Stimulated activated CD8-positive, alpha-beta memory T cell treated with anti-CD3 and anti-CD28 coated beads, Interleukin-12 subunit alpha, Interleukin-12 subunit beta, amount 100 ng/mL, for 24 hours (primary cell): ENCODE results near the gene SLC9A9.

Experiments used
- DNase-seq: peaks from one replicate; pipeline ENCODE4 v3.0.0-alpha.2; 2020; ENCODE audit errors: extremely low read depth

The SLC9A9 gene

DNA sequence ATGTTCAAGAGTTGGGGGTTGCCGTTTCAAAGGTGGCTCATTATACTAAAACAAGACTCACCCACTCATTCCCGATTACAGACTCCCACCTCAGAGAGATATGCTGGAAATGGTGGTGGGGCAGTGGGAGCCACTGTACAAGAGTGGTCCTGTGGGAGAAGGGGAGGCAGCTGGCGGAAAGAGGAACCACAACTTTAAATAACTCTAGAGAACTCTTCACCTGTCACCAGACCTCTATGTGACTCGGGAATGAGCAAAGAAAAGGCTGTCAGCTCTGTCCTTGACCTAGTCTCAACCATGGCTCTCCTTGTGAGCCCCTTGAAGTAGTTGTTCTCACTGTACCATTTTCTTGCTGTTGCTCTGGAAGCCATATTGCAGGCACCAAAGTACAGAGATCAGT, 434.9 kb downstream of the SLC9A9 start:
- DNase-seq, result no peak

DNA sequence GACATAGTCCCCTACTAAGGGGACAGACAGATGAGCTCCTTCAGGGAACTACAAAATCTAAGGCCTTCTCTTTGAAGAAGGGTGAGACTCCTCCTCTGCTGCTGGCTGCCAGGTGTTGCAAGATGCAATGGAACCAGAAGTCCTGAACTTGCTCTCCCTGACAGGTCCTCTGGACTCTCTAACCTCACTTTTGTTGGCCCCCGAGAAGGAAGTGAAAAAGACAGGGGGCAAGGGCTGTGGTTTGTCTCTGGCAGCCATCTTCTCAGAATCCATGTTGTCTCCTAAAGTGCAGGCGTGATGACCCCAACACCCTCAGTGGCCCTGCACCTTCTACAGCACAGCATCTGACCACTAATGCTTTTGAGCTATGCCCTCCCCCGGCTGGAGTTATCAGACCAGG, 436.2 kb downstream of the SLC9A9 start:
- no peak for DNase-seq

DNA sequence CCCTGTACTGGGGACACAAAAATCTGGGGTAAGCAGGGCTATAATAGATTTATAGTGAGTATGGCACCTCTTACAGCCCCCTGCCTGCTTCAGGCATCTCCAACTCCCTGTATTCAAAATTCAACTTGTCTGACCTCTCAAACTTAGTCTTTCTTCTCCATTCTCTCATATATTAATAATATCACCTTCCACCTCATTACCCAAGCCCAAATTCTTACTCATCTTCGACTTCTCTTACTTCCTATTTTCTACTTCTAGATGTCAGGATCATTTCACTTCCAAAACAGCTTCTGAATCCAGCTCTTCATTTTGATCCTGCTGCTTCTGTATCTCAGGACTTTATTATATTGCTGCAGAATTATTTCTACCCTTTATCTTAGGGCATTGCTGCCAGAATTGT, 438.0 kb downstream of the SLC9A9 start:
- no peak for DNase-seq

DNA sequence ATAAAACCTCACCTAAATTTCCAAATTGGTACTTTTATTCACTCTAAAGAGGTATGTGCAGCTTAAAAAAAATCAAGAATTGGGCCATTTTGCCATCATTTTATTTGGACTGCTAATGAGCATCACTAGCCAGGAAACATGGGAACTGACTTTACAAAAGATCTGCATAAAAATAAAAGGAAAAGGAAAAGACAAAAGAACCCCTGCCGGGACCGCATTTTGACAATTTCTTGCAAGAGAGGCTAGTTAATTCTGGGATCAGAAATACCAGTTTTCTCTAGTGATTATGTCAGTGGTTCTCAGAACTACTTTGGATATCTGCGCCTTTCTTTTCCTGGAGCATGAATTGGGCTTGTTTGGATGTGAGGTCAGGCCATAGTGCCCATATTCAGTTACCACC, 439.5 kb downstream of the SLC9A9 start:
- DNase-seq, result no peak

DNA sequence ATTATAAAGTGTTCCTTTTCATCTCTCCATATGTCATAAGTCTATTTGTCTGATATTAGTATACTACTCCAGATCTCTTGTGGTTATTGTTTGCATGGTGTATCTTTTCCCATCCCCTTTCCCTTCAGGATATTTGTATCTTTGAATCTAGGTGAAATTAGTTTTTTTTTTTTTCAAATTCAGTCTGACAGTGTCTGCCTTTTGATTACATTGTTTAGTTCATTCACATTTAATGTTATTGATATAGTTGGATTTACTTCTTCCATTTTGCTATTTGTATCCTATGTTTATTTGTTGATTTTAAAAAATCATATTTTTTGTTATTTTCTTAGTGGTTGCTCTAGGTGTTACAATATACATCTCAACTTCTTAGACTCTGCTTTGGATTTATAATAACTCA, 445.7 kb downstream of the SLC9A9 start:
- DNase-seq, result no peak

DNA sequence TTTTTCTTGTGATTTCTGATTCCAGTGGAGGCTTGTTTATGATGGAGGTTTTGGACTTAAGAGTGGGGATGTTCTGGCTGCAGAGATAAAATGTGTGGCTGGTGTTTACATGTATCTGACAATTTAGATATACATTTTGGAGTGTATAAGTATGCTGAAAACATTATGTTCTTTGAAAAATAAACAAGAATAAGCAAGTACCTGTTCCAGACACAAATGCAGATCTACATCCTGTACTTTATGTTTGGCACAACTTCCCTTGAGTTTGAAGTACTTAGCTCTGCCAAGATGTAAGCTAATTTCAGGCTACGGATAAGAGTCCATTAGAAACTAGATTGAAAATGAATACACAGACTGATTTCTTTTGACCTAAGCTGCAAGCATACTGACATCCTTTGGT, 451.5 kb downstream of the SLC9A9 start:
- no peak for DNase-seq

DNA sequence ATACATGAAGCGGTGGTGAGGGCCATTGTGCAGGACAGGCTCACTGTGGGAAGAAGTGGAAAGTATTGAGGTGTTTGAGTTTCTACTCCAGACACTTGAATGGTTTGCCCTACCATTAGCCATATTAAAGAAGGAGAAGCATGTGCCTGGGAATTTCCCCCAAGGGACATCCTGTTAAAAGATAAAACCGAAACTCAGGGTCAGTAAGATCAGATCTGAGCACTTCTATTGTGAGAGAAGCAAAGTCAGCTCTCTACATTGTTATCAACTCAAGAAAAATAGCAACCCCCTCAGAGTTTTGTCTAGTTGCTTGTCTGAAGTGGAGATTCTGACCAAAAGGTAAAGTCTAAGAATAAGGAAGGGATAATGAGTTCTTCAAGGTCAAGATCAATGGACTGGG, 458.9 kb downstream of the SLC9A9 start:
- DNase-seq, result no peak

DNA sequence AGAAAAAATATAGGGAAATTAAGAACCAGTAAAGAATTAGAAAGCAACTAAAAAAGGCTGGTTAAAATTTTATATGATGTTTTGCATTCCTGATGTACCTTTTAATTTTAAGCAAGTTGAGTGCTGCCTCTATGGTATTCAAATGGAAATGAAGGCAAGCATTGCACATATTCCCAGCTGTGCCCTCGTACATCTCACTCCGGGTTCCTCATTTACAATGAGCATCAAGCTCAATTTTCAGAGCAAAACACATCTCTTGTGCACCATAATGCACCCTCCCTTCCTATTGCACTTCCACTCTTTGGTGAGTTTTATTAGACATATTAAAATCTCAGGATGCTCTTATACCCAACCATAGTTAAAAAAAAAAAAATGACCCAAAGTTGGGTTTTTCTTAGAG, 460.8 kb downstream of the SLC9A9 start:
- DNase-seq, result no peak

DNA sequence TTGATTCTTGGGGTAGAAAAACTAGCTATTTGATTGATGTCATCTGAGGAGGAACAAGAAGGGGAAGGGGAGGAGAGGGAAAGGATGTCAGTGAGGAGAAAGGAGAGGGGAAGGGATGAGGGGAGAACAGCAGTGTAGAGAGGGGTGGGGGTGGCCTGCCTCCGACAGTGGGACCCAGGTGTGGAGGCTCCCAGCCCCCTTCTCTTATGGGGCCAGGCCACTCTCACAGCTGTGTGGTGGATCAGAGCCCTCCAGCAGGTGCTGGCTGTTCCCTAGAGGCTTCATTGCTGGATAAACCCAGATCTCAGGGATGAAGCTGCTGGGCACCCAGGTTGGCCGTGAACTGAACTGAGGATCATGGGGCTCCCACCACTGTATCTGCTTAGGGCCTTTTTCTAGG, 464.2 kb downstream of the SLC9A9 start:
- DNase-seq, result no peak

DNA sequence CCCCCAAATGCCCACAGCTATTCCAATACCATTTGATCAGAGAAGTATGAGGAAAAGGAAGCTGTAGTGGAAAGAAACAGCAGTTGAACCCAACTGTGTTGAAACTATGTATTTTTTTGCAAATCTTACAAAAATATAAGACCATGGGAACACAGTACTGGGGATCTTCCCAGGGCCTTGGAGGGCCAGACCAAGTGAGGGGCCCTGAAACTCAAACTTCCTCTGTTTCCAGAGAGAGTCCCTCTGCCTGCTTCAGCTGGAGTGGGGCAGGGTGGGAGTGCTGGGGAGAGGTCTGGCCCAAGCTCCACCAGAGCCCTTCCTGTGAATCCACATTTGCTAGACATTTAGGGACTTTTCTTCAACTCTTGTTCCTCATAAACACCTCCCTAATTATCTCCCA, 464.8 kb downstream of the SLC9A9 start:
- DNase-seq, result no peak

DNA sequence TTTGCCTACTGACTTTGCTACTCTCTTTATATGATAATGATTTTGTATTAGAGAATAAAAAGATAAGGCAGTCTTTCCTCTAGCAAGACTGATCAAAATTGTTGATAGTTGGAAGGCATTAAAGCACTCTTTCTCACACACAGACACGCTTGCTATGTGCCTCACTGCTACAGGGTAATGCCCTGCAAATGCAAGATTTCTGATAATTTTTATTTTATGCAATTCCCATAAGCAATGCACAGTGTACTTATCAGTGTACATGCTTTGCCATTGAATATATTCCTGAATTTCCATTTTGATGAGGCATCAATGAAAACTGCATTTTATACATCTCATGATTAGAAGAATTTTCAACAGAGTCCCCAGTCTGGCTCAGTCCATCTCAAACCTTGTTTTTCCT, 465.5 kb downstream of the SLC9A9 start:
- DNase-seq, result no peak

DNA sequence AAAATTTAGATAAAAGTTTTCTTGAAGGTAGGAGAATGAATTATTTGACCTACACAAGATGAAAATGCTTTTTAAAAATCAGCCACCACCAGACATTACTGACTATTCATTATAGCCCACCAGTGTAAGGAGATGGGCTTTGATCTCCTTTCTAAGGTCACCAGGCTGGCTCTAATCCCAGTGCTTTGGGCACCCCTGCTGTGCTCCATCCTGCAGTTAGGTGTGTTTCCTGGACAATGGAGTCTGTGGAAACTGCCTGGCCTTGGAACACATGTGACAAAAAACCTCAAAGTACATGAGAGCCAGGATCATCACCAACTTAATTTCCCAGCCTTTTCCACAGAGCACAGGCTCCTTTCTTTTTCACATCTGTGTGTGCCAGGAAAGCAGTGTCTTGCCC, 467.8 kb downstream of the SLC9A9 start:
- DNase-seq, result no peak

DNA sequence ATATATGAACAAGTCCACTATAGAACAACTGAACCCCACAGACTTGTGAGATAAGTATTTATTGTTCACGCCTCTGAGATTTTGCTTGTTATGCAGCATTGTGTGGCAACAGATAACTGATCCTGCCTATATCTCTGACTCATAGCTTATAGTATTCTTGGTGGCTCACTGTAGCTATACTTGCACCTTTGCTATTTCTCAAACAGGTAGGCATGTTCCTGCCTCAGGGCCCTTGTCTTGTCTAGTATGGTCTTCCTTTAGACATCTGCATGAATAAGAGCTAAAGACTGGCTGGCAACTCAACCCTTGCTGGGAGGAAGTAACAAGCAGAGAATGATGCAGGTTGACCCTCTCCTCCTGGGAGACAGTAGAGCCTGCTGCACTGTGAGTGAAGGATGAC, 472.6 kb downstream of the SLC9A9 start:
- no peak for DNase-seq

DNA sequence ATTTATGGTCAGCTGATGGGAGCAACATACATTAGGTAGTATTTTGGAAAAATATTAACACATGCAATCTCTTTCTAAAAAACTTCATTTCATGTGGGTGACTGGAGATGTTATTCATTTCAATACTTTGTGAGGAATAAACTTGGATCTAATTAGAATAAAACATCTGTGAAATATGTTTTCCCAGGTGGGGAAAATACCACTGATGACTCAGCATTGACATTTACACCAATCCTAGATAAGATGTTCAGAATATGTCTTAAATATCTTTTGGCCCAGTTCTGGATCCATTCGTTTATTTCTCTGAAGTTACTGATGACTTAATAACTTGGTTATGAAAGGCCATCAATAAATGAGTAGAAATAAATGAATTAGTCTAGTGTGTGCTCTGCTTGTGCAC, 481.1 kb downstream of the SLC9A9 start:
- no peak for DNase-seq

DNA sequence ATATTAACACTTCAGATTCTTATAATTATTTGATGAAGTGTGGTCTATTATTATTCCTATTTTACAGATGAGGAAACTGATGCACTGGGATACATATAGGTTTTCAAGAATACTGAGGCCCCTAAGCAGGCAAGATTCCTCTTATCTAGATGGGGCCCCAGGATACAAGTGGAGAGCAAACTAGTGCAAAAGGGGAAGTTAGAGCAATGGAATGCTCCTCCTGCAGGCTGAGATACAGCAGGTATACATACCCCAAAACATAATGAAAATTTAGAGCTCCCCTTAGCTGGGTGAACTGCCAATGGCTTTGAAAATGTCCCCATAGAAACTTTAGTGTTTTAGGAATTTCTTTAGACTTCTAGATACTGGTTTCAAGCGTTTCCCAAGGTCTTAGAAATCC, 481.6 kb downstream of the SLC9A9 start:
- no peak for DNase-seq

DNA sequence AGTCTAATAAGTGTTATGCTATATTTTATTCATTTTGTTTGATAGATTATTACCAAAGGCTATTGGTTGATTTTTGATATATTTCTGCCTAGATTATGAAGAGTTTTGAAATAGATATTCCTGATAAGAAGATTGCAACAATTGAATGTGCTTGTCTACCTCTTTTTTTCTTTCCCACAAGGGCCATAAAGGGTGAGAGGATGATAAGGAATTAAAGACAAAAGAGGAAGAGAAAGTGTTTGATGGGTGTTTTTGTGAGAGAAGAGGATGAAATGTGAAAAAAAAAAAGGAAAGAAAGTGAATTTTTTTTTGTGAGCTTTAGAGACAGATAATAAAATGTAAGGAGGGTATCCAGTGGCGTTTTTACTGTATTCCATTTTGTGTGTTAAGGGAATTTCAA, 484.3 kb downstream of the SLC9A9 start:
- no peak for DNase-seq

DNA sequence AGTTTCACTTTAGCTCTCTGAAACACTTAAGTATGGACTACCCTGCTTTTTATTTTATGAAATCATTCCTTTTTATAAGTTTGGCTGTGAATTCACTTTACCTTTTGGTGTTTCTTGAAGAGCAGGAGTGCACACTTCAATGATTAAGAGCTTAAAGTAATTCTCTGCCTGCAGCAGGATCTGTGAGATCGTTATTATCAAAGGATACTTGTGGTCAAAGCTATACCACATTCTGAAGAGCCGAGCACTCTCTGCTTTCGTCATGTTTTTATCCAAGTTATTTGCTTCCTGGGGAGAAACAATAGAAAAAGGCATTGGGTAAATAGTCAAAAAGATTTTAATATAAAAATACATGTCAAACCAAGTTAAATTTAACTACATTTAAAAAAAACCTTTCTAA, 485.0 kb downstream of the SLC9A9 start:
- no peak for DNase-seq

DNA sequence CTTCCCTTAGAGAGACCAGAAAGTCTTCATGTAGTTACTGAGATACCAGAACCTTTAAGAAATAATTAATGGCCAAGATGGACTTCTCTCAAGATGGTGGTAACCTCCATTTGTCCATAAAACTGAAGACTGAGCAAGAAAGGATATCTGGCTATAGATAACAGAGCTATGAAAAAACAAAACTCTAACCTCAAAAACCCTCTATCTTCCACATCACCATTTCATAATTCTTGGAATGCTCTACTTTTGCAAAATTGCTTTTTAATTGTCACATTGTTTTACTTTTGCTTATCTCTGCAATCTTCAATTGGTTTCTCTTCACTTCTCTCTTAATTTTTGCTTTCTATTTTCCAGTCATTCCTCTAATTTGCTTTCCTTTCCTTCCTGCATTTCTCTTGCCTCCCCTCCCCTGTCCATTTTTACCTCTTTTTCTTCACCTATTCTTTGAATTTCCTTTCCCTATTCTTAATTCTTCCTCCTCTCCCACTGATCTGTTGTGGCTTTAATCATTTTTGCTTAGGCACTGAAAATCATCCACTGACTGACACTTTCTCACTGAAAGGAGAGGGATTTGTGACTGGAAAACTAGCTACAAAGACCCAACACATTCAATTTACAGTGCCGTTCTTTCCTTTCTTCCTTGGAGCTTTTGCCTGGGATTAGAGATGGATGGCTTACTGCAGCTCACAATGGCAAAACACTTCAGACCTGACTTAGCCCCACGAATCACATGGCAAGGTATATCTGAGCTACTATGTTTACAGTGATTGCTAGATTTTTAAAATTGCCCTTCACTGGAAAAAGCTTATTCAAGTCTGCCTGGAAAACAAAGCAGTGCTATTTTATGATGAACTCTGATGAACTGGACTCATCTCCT, 485.9 kb downstream of the SLC9A9 start:
- no peak for DNase-seq

DNA sequence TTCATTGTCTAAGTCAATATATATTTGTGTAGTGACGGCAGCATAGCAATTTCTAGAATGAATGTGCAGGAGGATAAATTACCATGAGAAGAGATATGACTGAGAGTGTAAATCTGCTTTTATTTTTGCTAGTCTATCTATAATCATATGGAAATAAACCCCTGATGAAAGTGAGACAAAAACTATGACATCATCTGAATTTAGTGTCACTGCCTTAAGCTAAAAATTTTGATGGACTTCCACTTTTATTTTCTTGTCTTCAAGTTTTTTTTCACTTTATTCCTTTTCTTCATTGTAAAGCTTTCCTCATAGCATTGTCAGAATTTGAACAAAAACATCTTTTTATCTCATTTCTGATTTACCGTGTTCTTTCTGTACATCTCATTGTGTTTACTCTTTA, 486.7 kb downstream of the SLC9A9 start:
- DNase-seq, result no peak

DNA sequence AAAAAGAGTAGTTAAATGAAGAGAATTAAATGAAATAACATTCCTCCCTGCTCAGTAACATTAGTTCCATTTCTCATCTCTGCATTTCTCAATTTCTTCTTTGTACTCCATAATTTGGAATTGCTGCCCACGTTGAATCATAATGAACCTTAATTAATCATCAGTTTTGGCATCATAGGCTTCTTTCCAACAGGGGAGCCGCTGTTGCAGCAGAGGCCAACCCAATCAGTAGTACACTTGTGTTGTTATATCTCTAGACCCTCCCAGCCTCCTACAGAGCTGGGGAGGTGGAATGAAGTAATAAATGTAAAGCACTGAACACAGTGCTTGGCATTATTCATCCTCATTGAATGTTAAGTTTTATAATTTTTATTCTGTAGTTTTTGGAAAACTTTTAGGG, 488.0 kb downstream of the SLC9A9 start:
- DNase-seq, result no peak

DNA sequence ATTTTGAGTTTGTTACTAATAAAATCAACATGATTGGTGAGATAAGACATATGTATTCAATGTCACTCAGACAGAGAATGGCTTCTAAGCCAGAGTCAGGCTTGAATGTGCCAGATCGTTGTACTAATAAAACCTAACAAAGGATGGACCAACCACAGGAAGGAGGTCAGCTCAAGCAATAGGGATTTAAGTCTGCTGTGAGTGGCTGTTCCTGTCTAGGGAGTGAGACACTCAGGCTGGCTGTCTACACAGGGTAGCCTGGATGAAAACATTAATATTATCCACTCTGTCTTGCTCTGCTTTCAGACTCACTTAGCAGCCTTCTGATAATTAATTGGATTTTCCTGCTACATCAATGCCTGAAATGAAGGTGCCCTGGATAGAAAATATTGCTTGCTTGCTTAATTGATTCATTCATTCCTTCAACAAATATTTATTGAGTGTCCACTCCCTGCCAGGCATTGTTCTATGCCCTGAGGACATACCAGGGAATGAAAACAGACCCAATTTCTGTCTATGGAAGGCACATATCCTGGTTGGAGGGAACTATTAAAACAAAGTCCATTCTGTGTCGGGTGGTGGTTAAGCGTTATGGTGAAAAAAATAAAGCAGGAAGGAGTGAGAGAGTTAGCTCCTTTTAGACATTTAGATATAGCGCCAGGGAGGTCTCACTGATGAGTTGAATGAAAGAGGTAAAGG, 489.3 kb downstream of the SLC9A9 start:
- DNase-seq, result no peak

DNA sequence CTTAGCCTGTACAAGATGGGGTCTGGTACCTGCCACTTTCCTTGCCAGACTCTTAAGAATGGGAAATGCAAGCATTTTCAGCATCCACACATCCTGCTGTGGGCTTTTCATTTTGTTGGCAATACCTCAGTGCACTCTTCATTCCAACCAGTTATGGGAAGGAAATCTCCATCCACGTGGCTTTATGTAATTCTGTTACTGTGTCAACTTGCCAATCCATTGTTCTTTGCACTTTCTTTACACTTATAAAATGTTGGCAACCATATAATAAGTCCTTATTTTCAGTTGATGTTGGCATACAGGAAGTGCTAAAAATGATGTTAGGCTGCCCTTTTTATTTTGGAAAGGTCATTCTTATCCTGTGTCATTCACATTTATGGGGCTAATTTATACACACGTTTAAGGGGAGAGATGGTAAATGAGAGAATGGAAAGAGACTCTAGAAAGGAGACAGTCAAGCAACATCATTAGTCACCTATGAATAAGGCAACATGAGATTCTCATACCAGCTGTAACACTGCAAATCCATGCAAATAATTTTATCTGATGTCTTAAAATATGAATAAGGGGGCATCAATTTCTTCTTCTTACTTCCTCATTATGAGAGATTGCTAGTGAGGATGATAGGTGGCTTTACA, 490.0 kb downstream of the SLC9A9 start:
- no peak for DNase-seq

DNA sequence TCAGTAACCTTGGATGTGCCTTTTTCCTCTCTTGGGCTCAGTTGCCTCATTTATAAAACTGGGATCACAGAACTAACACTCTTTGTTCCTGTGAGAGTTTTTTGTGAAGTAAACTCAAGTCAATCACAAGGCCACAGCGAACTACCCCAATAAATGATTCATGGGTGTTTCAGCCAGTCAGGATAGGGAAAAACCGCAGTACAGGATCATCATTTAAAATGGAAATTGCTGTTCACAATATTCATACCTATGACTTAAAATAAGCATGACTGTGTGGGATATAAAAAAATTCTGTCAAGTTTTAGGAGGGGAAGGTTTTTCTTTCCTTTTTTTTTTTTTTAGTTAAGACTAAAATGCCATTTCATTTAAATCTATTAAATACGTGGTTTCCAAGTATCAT, 490.6 kb downstream of the SLC9A9 start:
- no peak for DNase-seq
